ENCODE data around the gene CLINT1.

Gene CLINT1

DNA sequence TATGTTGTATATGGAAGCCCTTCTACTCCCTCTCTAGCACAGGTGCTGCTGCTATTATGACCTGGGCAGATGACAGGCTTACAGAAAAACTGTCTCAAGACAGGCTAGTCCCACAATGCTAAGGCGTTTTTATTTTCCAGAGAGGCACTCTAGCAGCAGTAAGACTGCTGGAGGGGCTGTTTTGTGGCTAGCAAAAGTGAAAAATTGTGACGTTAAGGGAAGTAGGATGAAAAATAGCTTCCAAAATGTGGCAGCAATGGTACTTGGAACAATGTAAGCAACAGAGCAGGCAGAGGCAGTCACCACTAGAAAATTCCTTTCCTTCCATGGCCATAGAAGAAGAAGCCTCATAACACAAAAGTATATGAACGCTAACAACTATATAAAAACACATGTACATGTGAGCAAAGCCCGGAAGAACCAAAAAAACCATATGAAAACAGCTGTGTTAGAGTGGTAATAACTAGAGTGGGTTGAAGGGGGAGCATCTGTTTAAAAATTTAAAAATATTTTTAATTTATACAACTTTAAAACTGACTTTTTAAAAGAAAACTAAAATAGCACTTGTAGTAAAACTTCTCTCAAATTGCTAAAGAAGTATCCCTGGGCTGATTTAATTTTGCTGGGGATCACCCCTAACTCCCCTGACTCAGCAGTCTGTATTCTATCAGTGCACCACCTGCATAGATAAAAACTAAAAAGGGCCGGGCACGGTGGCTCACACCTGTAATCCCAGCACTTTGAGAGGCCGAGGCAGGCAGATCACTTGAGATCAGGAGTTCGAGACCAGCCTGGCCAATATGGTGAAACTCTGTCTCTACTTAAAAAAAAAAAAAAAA lies 30.6 kb downstream of the CLINT1 start:
- DNase-seq (ENCODE audit: insufficient read length) = no peak
- FAIRE-seq = no peak
- TF ChIP-seq POLR2A (IDR thresholded peaks at IDR 0.05; ENCODE audit: low read depth, low read length) = no peak

DNA sequence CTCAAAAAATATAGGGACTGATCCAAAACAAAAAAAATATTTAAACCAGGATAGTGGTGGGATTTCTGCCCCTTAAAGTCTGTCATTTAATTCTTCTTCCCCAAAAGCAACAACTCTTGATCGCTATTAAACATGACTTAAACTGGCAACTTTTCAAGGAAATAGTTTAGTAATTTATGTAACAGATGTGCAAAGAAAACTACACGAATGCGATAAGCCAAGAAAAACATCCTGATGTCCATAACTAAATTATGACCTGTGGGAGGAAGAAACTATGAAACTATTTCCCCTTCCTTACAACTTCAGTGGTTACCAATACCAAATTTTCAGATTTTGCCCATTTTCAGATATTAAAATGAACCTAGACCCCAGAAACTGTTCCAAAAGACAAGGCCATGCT lies 31.5 kb downstream of the CLINT1 start:
- FAIRE-seq (no peak), DNase-seq (ENCODE audit: insufficient read length) (no peak)
- TF ChIP-seq TAF1 (IDR thresholded peaks at IDR 0.05; ENCODE audit: borderline replicate concordance, low read depth, low read length) (no peak), POLR2AphosphoS5 (IDR thresholded peaks at IDR 0.05; ENCODE audit: low read depth, low read length) (no peak), POLR2A (IDR thresholded peaks at IDR 0.05; ENCODE audit: low read depth, low read length) (no peak)

DNA sequence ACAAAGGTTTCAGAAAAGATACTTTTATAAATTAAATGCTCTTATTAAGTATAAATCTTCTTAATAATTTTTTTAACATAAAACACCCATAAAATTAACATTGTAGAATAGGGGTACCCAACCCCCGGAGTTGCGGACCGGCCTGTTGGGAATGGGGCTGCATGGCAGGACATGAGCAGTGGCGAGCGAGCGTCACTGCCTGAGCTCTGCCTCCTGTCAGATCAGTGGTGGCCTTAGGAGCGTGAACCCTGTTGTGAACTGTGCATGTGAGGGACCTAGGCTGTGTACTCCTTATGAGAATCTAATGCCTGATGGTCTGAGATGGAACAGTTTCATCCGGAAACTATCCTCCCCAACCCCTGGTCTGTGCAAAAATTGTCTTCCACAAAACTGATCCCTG lies 35.3 kb downstream of the CLINT1 start:
- DNase-seq (ENCODE audit: insufficient read length) (no peak), FAIRE-seq (no peak)
- TF ChIP-seq POLR2A (IDR thresholded peaks at IDR 0.05; ENCODE audit: low read depth, low read length) = no peak
- no peak for TF ChIP-seq POLR2AphosphoS5 (IDR thresholded peaks at IDR 0.05; ENCODE audit: low read depth, low read length)
- no peak for TF ChIP-seq TAF1 (IDR thresholded peaks at IDR 0.05; ENCODE audit: borderline replicate concordance, low read depth, low read length)

DNA sequence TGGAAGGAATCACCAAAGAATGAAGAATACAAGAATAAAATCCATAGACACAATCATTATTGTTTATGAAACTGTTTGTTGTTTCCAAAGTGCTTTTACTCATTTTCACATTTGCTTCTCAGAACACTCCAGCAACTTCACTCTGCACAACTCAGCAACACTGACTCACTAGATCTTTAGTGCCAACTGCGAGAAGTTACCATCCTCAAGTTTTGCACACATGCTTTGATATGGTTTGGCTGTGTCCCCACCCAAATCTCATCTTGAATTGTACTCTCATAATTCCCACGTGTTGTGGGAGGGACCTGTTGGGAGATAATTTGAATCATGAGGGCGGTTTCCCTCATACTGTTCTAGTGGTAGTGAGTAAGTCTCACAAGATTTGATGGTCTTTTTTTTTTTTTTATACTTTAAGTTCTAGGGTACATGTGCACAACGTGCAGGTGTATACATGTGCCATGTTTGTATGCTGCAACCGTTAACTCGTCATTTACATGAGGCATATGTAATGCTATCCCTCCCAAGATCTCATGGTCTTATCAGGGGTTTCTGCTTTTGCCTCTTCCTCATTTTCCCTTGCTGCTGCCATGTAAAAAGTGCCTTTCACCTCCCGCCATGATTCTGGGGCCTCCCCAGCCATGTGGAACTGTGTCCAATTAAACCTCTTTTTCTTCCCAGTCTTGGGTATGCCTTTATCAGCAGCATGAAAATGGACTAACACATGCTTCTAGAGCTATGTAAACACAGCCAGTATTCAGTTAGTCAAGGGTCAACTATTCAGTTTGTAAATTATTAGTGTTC lies 36.9 kb downstream of the CLINT1 start:
- DNase-seq (ENCODE audit: insufficient read length) (no peak), FAIRE-seq (no peak)
- TF ChIP-seq POLR2AphosphoS5 (IDR thresholded peaks at IDR 0.05; ENCODE audit: low read depth, low read length) (no peak), POLR2A (IDR thresholded peaks at IDR 0.05; ENCODE audit: low read depth, low read length) (no peak), TAF1 (IDR thresholded peaks at IDR 0.05; ENCODE audit: borderline replicate concordance, low read depth, low read length) (no peak)

DNA sequence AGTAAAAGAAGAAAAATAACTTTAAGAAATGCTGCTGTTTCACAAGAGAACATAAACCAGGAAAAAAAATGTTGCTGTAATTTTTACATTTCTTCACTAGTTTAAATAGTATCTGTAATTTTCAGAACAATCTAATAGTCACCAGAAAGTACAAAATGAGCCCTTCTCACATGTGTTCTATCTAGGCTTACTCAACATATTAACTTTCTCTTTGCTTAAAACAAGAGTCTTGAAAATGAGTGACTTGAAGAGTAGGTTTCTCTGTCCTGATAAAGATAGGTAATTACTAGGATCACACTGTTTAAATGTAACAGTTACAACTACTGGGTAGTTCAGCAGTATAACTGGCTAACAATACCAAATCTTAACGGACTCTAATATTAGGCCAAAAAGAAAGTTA lies 37.5 kb downstream of the CLINT1 start:
- FAIRE-seq (no peak), DNase-seq (ENCODE audit: insufficient read length) (no peak)
- TF ChIP-seq POLR2AphosphoS5 (IDR thresholded peaks at IDR 0.05; ENCODE audit: low read depth, low read length) (no peak), POLR2A (IDR thresholded peaks at IDR 0.05; ENCODE audit: low read depth, low read length) (no peak), TAF1 (IDR thresholded peaks at IDR 0.05; ENCODE audit: borderline replicate concordance, low read depth, low read length) (no peak)

DNA sequence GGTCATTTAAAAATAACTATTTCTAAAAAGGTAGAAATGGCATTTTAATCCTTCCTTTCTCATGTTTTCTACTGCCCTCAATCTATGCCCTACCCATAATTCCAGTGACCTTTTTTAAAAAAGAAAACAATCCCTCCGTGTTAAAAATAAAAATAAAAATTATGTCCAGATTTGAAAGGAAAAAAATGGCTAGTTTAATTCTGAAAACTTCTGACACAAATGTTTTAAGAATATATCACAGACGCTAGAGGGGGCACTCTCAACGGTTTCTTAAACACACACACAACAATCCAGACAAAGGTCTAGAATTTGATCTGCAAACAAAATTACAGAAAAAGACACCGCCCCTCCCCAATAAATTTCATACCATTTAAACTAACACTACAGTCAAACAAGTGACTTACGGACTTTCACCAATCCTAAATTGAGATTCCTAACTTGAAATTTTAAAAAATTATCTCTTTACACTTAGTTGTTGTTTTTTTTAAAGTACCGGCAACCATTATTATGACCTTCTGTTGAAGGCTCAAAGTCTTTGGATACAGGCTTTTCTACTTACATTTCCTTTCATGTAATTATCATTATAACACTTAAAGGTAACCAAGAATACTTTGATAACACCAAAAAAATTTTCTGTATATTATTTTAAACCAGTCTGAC lies 38.2 kb downstream of the CLINT1 start:
- TF ChIP-seq POLR2AphosphoS5 (IDR thresholded peaks at IDR 0.05; ENCODE audit: low read depth, low read length) = no peak
- no peak for TF ChIP-seq POLR2A (IDR thresholded peaks at IDR 0.05; ENCODE audit: low read depth, low read length)
- TF ChIP-seq TAF1 (IDR thresholded peaks at IDR 0.05; ENCODE audit: borderline replicate concordance, low read depth, low read length) = no peak
- FAIRE-seq (no peak), DNase-seq (ENCODE audit: insufficient read length) (no peak)

DNA sequence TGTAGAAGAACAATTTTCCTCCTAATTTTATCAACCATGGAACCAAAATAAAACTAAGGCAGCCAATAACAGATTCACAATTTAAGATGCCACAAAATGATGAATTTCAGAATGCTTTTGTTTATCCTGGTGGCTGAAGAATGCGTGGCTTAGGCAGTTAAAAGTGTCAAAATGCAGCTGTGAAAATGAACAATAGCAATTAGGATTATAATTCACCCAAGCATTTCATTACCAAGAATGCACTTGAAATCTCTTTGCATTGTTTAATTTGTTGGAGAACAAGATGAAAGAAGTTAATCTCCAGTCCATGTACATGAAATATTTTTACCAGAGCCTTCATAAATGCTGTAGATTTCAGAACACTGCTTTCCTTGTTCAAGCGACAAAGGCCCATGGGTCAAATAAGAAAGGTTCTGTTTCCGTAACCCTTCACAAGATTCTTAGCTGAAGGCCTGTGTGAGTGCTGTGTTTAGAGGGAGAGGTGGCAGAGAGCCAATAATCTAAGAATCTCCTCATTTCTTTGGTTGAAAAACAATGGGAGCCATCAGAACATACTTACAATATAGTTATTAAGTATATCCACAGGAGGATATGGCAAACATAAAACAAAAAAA lies 39.3 kb downstream of the CLINT1 start:
- TF ChIP-seq POLR2AphosphoS5 (IDR thresholded peaks at IDR 0.05; ENCODE audit: low read depth, low read length) (no peak), TAF1 (IDR thresholded peaks at IDR 0.05; ENCODE audit: borderline replicate concordance, low read depth, low read length) (no peak), POLR2A (IDR thresholded peaks at IDR 0.05; ENCODE audit: low read depth, low read length) (no peak)
- DNase-seq (ENCODE audit: insufficient read length) = no peak
- no peak for FAIRE-seq

DNA sequence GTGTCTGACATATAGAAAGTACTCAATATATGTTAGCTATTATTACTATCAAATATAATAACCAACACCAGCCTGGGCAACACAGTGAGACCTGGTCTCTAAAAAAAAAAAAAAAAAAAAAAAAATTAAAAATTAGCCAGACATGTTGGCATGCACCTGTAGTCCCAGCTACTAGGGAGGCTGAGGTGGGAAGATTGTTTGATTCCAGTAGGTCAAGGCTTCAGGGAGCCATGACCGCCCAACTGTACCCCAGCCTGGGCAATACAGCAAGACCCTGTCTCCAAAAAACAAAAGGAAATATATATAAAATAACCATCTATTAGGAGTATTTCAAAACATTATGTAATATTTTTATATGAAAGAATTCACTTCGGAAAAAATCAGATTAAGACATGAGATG lies 40.6 kb downstream of the CLINT1 start:
- TF ChIP-seq TAF1 (IDR thresholded peaks at IDR 0.05; ENCODE audit: borderline replicate concordance, low read depth, low read length) (no peak), POLR2A (IDR thresholded peaks at IDR 0.05; ENCODE audit: low read depth, low read length) (no peak), POLR2AphosphoS5 (IDR thresholded peaks at IDR 0.05; ENCODE audit: low read depth, low read length) (no peak)
- DNase-seq (ENCODE audit: insufficient read length) (no peak), FAIRE-seq (no peak)

DNA sequence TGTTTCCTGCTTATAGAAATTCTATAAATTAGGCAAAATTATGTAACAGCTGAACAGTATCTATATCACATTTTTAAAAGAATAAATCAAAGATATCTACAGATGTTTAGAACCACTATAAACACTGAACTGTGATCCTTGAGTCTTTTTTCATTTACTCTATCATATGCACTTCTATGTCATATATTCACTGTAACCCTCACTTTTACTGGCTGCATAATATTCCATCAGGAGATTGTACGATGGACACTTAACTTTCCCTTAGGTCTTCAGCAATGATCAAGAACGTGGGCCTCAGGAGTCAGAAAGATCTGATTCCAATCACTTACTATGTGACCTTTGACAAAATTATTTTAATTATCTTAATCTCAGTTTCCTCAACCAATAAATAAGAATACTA lies 41.0 kb downstream of the CLINT1 start:
- FAIRE-seq (no peak), DNase-seq (ENCODE audit: insufficient read length) (no peak)
- TF ChIP-seq TAF1 (IDR thresholded peaks at IDR 0.05; ENCODE audit: borderline replicate concordance, low read depth, low read length) (no peak), POLR2A (IDR thresholded peaks at IDR 0.05; ENCODE audit: low read depth, low read length) (no peak), POLR2AphosphoS5 (IDR thresholded peaks at IDR 0.05; ENCODE audit: low read depth, low read length) (no peak)

DNA sequence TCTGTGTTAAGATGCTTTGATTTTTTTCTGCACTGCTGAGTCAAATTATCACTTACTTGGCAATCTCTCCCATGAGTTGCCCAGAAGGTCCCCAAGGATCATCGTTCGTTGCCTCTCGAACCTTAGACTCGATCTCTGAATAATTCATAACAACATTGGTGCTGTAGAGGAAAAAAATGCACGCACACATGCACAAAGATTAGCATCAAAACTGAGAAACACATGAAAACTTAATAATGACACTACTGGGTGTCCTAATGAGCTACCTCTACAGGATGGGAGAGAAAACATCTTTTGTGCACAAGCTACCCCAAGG lies 41.6 kb downstream of the CLINT1 start:
- DNase-seq (ENCODE audit: insufficient read length) (no peak), FAIRE-seq (no peak)
- TF ChIP-seq TAF1 (IDR thresholded peaks at IDR 0.05; ENCODE audit: borderline replicate concordance, low read depth, low read length) = no peak
- no peak for TF ChIP-seq POLR2AphosphoS5 (IDR thresholded peaks at IDR 0.05; ENCODE audit: low read depth, low read length)
- TF ChIP-seq POLR2A (IDR thresholded peaks at IDR 0.05; ENCODE audit: low read depth, low read length) = no peak

DNA sequence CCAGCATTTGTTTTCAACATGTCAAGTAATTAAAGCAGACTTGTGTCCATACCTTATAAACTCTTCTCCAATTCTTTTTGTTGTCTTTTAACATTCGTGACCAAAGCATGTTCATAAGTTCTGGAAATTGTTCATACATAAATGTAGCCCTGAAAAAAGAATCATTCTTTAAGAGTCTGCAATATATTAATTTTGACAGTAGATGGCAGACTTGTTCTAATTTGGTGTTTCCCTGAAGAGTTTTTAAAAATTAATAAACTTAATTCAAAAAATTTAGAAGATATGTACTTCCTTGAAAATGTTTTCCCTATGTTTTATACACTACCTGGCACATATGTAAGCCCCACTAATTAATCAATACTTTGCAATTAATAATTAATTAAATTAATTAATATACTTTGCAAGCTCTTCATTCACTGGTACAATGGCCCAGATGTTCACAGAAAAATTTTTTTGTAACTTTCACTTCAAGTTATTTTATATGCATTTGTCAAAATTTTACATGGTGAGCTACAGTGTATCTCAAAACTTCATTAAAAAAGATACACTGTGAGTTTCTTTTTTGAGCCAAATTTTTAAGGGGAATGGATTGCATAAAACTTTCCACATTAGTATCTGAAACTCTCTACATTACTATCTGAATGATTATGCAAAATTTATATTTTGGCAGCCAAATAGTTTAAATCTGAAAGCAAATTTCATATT lies 42.1 kb downstream of the CLINT1 start:
- DNase-seq (ENCODE audit: insufficient read length) (no peak), FAIRE-seq (peak; percentile 9)
- no peak for TF ChIP-seq POLR2A (IDR thresholded peaks at IDR 0.05; ENCODE audit: low read depth, low read length)
- TF ChIP-seq POLR2AphosphoS5 (IDR thresholded peaks at IDR 0.05; ENCODE audit: low read depth, low read length) = no peak
- TF ChIP-seq TAF1 (IDR thresholded peaks at IDR 0.05; ENCODE audit: borderline replicate concordance, low read depth, low read length) = no peak
